HL-60 (cell line): Measurements from ENCODE around the gene CAMK1D.

Experiments
- DNase-seq, 2 experiments: peaks; one replicate each; pipeline ENCODE4 v3.0.0-alpha.2; 2010 to 2020; ENCODE audit warnings: low read depth in 1 of 2, low spot score in 1 of 2
- H3K27ac ChIP-seq: fragments of 250-450 bp; sonication (Bioruptor Pico); replicated peaks from 2 replicates; pipeline ENCODE4 v1.5.1; 2020; ENCODE audit warnings: mild to moderate bottlenecking, moderate library complexity
- H3K27me3 ChIP-seq: fragments of 250-450 bp; sonication (Bioruptor Pico); 2 replicates; pipeline ENCODE4 v1.5.1; 2021; ENCODE audit warnings: mild to moderate bottlenecking, moderate library complexity; ENCODE audit not compliant: insufficient read depth, poor library complexity, severe bottlenecking
- H3K4me3 ChIP-seq: replicated peaks from 2 replicates; pipeline ENCODE4 v1.5.1; 2011; ENCODE audit warnings: mild to moderate bottlenecking, control low read depth, low read length; ENCODE audit not compliant: insufficient read depth
- GABPA ChIP-seq: IDR thresholded peaks from 2 replicates; pipeline ENCODE4 v1.6.1; 2012; ENCODE audit warnings: low read depth
- POLR2AphosphoS5 ChIP-seq: IDR thresholded peaks from 2 replicates; pipeline ENCODE4 v1.6.1; 2012; ENCODE audit warnings: low read depth
- SPI1 ChIP-seq: IDR thresholded peaks from 2 replicates; pipeline ENCODE4 v1.6.1; 2012; ENCODE audit warnings: low read depth, mild to moderate bottlenecking, borderline replicate concordance
- TF ChIP-seq, protein P1 (sequence below): IDR thresholded peaks from 2 replicates; pipeline ENCODE4 v1.6.1; 2012; ENCODE audit warnings: low read depth; ENCODE audit not compliant: insufficient replicate concordance
- TF ChIP-seq, protein P2 (sequence below): IDR thresholded peaks from one replicate; pipeline ENCODE4 v1.5.1; 2011; ENCODE audit warnings: low read length, control low read depth, inconsistent platforms; ENCODE audit not compliant: insufficient read depth

CAMK1D gene

DNA sequence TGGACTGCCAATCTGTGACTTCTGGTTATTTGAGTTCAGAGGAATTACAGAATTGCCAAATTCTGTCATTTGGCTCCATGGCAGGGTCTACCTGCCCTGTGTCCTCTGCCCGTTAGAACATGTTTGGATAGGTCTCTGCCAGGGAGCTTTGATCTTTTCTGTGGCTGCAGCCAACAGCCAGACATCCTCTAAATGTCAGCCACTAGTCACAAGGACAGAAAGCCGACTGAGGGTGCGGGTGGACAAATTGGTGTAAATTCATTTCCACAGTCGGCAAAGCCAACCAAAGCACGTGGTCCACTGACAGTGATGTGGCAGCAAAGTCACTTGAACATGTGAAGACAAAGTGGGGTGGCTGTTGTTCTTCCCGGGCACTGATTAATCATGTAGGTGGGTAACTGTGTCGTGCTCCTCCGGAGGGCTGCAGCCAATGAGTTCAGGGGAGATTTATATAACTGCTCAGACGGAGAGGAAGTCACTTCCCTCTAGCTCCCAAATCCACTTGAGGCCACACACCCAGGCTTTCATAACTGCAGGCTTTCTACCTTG is 26.7 kb upstream of the CAMK1D start:
- Histone ChIP-seq H3K27ac (no peak overlapping the region), H3K4me3 (no peak overlapping the region), H3K27me3 (no peaks in the 10 kb centered on the region)
- no peak for DNase-seq
- TF ChIP-seq, protein P1, sequence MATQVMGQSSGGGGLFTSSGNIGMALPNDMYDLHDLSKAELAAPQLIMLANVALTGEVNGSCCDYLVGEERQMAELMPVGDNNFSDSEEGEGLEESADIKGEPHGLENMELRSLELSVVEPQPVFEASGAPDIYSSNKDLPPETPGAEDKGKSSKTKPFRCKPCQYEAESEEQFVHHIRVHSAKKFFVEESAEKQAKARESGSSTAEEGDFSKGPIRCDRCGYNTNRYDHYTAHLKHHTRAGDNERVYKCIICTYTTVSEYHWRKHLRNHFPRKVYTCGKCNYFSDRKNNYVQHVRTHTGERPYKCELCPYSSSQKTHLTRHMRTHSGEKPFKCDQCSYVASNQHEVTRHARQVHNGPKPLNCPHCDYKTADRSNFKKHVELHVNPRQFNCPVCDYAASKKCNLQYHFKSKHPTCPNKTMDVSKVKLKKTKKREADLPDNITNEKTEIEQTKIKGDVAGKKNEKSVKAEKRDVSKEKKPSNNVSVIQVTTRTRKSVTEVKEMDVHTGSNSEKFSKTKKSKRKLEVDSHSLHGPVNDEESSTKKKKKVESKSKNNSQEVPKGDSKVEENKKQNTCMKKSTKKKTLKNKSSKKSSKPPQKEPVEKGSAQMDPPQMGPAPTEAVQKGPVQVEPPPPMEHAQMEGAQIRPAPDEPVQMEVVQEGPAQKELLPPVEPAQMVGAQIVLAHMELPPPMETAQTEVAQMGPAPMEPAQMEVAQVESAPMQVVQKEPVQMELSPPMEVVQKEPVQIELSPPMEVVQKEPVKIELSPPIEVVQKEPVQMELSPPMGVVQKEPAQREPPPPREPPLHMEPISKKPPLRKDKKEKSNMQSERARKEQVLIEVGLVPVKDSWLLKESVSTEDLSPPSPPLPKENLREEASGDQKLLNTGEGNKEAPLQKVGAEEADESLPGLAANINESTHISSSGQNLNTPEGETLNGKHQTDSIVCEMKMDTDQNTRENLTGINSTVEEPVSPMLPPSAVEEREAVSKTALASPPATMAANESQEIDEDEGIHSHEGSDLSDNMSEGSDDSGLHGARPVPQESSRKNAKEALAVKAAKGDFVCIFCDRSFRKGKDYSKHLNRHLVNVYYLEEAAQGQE = no peak
- TF ChIP-seq POLR2AphosphoS5 (no peak), GABPA (no peak), SPI1 (no peak)
- TF ChIP-seq, protein P2, sequence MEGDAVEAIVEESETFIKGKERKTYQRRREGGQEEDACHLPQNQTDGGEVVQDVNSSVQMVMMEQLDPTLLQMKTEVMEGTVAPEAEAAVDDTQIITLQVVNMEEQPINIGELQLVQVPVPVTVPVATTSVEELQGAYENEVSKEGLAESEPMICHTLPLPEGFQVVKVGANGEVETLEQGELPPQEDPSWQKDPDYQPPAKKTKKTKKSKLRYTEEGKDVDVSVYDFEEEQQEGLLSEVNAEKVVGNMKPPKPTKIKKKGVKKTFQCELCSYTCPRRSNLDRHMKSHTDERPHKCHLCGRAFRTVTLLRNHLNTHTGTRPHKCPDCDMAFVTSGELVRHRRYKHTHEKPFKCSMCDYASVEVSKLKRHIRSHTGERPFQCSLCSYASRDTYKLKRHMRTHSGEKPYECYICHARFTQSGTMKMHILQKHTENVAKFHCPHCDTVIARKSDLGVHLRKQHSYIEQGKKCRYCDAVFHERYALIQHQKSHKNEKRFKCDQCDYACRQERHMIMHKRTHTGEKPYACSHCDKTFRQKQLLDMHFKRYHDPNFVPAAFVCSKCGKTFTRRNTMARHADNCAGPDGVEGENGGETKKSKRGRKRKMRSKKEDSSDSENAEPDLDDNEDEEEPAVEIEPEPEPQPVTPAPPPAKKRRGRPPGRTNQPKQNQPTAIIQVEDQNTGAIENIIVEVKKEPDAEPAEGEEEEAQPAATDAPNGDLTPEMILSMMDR = no peak

DNA sequence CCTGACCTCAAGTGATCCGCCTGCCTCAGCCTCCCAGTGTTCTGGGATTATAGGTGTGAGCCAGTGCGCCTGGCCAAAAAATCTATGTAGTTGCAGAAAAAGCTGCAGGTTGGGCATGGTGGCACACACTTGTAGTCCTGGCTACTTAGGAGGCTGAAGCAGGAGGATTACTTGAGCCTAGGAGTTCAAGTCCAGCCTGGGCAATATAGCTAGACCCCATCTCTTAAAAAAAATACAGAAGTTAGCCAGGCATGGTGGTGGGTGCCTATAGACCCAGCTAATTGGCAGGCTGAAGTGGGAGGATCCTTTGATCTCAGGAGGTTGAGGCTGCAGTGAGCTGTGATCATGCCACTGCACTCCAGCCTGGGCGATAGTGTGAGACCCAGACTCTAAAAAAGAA is 24.8 kb upstream of the CAMK1D start:
- TF ChIP-seq POLR2AphosphoS5 (no peak), SPI1 (no peak), GABPA (no peak)
- TF ChIP-seq, protein P1 = no peak
- TF ChIP-seq, protein P2 = no peak
- Histone ChIP-seq H3K27ac (no peak overlapping the region), H3K4me3 (no peak overlapping the region), H3K27me3 (no peaks in the 10 kb centered on the region)
- no peak for DNase-seq

DNA sequence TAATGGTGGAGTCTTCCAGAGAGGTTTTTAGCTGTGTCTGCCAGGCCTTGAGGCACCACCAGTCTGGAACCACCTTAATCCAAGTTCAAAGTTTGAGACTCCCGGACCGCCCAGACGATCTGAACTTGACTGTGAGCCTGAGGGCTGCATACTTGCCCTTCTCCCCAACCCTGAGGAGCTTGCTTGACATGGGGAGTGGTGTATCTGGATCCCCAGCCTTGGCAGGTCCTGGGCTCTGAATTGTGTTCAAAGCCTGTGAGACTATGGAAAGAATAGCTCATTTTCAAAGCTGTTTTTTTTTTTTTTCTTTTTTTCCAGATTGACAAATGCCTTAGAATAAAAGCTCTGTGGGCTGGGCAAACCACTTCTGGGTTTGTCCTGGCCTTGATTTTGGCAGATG is 22.3 kb upstream of the CAMK1D start:
- no peak for DNase-seq
- no peaks in the 10 kb centered on the region for H3K27me3 ChIP-seq
- no peak overlapping the region for H3K4me3 ChIP-seq
- TF ChIP-seq GABPA (no peak), SPI1 (no peak), POLR2AphosphoS5 (no peak)
- TF ChIP-seq, protein P1 = no peak
- TF ChIP-seq, protein P2 = no peak
- H3K27ac ChIP-seq = no peak overlapping the region
